Activated T-helper 17 cell treated with anti-CD3 and anti-CD28 coated beads, Interleukin-2, amount 50 U/mL, for 72 hours (primary cell): ENCODE results near the gene PRPF4. TPM values are rescaled to one million over a fixed set of nuclear protein-coding genes. Genes with fewer than 3 reads are reported as not detected.

Experiments
- ATAC-seq: fragments of 150-1000 bp; cut with Tn5 transposase; replicated peaks from 2 replicates; pipeline ENCODE4 v1.10.0; 2021; ENCODE audit warnings: mild to moderate bottlenecking, moderate library complexity
- H3K27ac Mint-ChIP-seq: one replicate; pipeline ENCODE4 v1.8.0; 2022; ENCODE audit warnings: mixed read lengths
- H3K27me3 Mint-ChIP-seq: one replicate; pipeline ENCODE4 v1.8.0; 2022; ENCODE audit warnings: mixed read lengths
- H3K36me3 Mint-ChIP-seq: one replicate; pipeline ENCODE4 v1.8.0; 2022; ENCODE audit warnings: low read depth, mild to moderate bottlenecking, mixed read lengths
- H3K4me1 Mint-ChIP-seq: one replicate; pipeline ENCODE4 v1.8.0; 2022; ENCODE audit warnings: mixed read lengths
- H3K4me3 Mint-ChIP-seq: one replicate; pipeline ENCODE4 v1.8.0; 2022; ENCODE audit warnings: mild to moderate bottlenecking, mixed read lengths
- H3K9me3 Mint-ChIP-seq: one replicate; pipeline ENCODE4 v1.8.0; 2022; ENCODE audit warnings: mixed read lengths
- total RNA-seq, 2 donors: library from RNA; stranded (reverse); gene quantifications; one replicate each; pipeline ENCODE4 v1.2.3, GENCODE V29; 2022

Gene PRPF4
- total RNA-seq, 2 donors from 2014 or later, result 41.3 to 51.1 TPM

DNA sequence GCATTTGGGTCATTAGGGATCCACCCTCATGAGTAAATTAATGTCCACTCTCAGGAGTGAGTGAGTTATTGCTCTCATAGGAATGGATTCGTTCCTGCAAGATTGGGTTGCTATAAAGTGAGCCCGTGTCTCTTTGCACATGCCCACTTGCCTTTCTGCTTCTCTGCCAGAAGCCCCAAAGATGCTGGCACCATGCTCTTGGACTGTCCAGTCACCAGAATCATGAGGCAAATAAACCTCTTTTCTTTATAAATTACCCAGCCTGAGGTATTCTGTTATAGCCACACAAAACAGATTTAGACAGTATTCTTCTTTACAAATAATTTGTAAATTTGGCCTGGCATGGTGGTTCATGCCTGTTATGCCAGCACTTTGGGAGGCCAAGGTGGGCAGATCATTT, 24.7 kb upstream of the PRPF4 start:
- H3K4me1 Mint-ChIP-seq, result no peaks in the 10 kb centered on the region
- no peak overlapping the region for H3K4me3 Mint-ChIP-seq
- no peak overlapping the region for H3K27ac Mint-ChIP-seq
- no peaks in the 10 kb centered on the region for H3K36me3 Mint-ChIP-seq
- ATAC-seq, result no peak
- no peaks in the 10 kb centered on the region for H3K27me3 Mint-ChIP-seq
- no peaks in the 10 kb centered on the region for H3K9me3 Mint-ChIP-seq

DNA sequence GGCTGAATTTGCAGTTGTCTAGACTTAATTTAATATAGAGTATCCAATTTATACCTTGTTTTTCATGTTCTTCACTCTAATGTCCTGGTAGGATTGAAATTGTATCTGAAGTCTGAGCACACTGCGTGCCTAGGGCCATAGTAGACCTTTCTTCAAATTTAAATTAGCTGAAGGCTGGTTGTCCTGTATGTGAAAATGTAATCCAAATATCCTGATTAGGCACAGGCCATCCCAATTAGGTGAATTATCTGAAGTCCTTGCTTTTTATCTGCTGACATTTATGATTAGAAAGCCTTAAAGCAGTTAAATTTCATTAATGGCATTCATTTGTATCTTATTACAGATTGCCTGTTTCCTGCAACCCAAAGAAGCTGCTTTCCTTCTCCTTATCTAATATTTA, 20.5 kb upstream of the PRPF4 start:
- Mint-ChIP-seq H3K36me3 (peaks cover 38% of the 10 kb centered on the region), H3K9me3 (no peaks in the 10 kb centered on the region), H3K4me1 (no peaks in the 10 kb centered on the region), H3K27me3 (no peaks in the 10 kb centered on the region), H3K27ac (no peak overlapping the region), H3K4me3 (no peak overlapping the region)
- ATAC-seq, result no peak

DNA sequence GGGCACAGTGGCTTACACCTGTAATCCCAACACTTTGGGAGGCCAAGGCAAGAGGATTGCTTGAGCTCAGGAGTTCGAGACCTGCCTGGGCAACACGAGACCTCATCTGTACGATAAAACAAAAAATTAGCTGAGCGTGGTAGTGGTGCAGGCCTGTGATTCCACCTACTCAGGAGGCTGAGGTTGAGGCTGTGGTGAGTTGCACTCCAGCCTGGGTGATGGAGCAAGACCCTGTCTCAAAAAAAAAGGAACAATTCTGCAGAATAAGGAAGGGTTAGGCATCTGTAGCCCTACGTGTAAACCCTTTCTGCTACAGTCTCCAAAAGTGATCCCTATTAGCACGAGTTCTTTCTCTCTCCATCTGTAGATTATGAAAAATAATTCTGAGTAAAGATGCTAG, 20.0 kb upstream of the PRPF4 start:
- ATAC-seq, result no peak
- Mint-ChIP-seq H3K27me3 (no peaks in the 10 kb centered on the region), H3K27ac (no peak overlapping the region), H3K4me3 (no peak overlapping the region), H3K36me3 (peaks cover 42% of the 10 kb centered on the region), H3K4me1 (no peaks in the 10 kb centered on the region), H3K9me3 (no peaks in the 10 kb centered on the region)

DNA sequence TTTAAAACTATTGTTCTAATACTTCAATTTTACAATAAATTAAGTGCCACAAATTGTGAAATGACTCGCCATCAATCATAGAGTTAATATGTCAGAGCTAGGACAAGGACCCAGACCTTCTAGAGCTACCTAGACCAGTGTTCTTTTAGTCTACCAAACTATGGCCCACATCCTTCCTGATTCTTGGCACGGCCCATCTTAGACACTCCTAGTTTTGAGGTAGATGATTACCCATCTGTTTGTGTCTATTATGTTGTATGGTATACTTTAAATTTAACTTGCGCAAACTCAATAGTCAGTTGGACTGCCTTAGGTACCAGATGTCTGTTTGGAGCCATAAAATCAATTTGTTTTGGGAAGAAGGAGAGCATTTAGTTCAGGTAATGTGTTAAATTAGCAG, 17.6 kb upstream of the PRPF4 start:
- Mint-ChIP-seq H3K27ac (no peak overlapping the region), H3K27me3 (no peaks in the 10 kb centered on the region), H3K4me1 (no peaks in the 10 kb centered on the region), H3K36me3 (peaks cover 65% of the 10 kb centered on the region), H3K4me3 (no peak overlapping the region), H3K9me3 (no peaks in the 10 kb centered on the region)
- ATAC-seq, result no peak

DNA sequence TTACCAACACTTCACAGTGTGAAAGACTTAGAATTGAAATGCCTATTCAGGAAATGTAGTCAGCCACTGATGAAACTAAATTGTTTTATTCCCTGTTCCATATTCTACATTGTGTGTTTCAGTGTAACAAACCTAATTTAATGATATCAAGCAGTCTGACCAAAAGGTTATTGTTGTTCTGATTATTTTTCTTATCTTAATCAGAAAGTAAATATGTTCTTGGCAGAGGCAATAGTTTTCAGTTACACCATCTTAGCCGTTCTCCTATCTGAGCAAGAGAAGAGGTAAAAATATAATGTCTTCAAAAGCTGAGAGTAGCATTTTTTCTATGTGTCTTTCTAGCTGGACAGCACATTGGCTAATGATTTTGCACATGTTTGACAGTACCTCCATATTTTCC, 17.2 kb upstream of the PRPF4 start:
- no peak overlapping the region for H3K27ac Mint-ChIP-seq
- no peak for ATAC-seq
- peaks cover 65% of the 10 kb centered on the region for H3K36me3 Mint-ChIP-seq
- H3K27me3 Mint-ChIP-seq, result no peaks in the 10 kb centered on the region
- H3K4me1 Mint-ChIP-seq, result no peaks in the 10 kb centered on the region
- H3K9me3 Mint-ChIP-seq, result no peaks in the 10 kb centered on the region
- no peak overlapping the region for H3K4me3 Mint-ChIP-seq

DNA sequence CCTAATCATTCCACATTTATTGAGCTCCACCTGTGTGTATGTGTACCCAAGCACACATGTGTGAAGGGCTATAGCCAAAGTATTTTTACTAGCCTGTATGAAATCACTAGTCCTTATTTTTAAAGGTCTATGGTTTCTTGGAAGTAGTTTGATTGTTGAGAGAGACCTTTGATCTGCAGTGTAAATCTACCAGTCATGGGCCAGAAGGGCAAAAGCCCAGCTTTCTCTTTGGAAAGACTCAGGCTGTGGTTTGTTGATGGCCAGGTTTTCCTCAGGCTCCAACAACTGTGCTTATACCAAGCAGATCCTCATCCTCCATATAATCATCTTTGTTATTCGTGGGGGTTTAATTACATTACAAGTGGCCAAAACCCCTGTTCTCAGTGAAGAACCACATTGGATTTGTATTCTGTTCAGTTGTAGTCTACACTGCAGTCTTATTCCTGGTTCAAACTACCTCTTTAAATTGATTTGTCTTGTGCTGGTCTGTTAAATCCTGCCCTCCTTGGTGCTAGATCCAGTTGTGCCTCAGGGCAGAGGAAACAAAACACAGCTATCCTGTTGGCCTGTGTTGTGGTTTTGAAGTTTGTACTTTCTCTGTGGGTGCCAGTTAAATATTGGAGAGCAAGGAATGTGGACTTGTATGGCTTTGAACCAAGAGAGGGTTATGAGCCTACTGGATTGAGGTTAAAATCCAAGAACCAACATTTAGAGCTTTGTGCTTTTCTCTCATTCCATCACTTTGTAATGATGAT, 13.4 kb upstream of the PRPF4 start:
- ATAC-seq, result no peak
- Mint-ChIP-seq H3K36me3 (peaks cover 53% of the 10 kb centered on the region), H3K27me3 (no peaks in the 10 kb centered on the region), H3K9me3 (no peaks in the 10 kb centered on the region), H3K4me1 (no peaks in the 10 kb centered on the region), H3K27ac (no peak overlapping the region), H3K4me3 (no peak overlapping the region)

DNA sequence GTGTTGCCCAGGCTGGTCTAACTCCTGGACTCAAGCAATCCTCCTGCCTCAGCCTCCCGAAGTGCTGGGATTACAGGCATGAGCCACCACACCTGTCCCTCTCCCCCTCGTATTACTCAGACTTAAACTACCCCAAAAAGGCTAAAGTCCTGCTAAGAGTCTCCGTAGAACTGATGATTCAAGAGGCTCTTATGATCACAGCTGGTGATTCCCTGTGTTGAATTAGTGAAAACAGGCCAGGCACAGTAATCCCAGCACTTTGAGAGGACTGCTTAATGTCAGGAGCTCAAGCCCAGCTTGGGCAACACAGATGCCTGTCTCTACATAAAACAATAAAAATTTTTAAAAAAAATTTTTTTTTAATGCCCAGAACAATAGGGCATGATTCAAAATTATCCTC, 9.3 kb upstream of the PRPF4 start:
- ATAC-seq, result no peak
- Mint-ChIP-seq H3K36me3 (peaks cover 15% of the 10 kb centered on the region), H3K27ac (no peak overlapping the region), H3K27me3 (no peaks in the 10 kb centered on the region), H3K9me3 (no peaks in the 10 kb centered on the region), H3K4me1 (peaks cover 18% of the 10 kb centered on the region), H3K4me3 (no peak overlapping the region)

DNA sequence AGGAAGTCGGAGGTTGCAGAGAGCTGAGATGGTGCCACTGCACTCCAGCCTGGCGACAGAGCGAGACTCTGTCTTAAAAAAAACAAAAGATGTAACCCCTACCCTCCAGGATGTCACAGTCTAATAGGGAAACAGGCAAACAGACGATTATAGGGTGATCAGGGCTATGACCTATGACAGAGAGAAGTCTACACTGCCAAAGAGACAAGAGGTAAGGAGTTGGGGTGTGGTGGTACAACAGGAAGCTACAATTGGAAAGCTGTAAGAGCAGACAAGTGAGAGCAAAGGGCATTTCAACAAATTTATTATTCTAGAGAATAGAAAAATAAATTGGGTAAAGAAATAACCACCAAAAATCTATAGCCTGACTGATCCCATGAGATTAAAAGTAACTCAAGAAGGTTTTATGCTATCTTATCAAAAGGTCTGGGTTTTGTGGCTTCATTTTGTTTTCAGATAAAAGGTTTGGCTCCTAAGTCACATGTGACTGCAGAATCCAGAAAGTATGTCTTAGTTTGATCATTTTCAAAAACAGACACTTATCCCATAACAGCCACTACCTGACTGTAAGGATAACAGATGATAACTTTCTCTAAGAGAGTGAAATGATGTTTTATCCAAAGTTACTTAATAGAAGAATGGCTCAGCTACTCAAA, 7.4 kb upstream of the PRPF4 start:
- H3K4me3 Mint-ChIP-seq, result no peak overlapping the region
- H3K27ac Mint-ChIP-seq, result peak overlapping the region; percentile 52
- H3K36me3 Mint-ChIP-seq, result no peaks in the 10 kb centered on the region
- no peaks in the 10 kb centered on the region for H3K9me3 Mint-ChIP-seq
- ATAC-seq, result no peak
- H3K4me1 Mint-ChIP-seq, result peaks cover 19% of the 10 kb centered on the region
- H3K27me3 Mint-ChIP-seq, result no peaks in the 10 kb centered on the region

DNA sequence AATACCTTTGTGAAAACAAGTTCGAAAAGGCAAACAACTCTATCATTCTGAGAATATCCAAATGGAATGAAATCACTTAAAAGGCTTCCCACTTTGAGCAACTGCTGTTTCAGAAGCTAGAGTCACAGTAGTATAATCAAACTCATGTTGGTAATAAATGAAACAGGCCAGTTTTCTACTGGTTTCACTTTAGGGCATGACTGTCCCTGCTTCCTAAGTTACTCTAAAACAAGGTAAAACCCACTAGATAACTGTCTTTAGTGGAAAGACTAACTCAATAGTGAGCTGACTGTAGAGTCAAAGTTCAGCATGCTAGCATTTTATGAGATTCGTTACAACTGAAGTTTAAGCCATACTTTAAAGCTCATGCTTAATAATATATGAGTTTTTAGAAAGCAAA, 6.1 kb upstream of the PRPF4 start:
- H3K9me3 Mint-ChIP-seq, result no peaks in the 10 kb centered on the region

DNA sequence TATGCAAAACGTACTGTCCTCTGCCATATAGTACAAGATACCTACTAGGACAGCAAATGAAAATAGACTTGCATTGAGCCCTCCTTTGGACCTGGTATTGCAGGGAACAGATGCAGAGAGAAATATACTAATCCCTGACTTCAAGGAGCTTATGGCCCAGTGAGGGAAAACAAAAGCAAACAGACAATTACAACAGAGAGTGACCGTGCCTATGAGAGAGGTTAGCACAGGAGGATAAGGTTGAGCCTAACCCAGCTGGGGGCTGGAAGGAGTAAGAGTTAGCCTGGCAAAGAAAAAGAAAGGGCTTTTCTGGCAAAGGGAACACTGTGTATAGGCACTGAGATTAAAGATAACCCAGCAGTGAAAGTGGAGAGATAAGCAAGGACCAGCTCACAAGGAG, 5.6 kb upstream of the PRPF4 start:
- Mint-ChIP-seq H3K9me3 (no peaks in the 10 kb centered on the region), H3K4me1 (peaks cover 24% of the 10 kb centered on the region), H3K27me3 (no peaks in the 10 kb centered on the region), H3K4me3 (peak overlapping the region; percentile 53), H3K27ac (peak overlapping the region; percentile 81), H3K36me3 (no peaks in the 10 kb centered on the region)
- ATAC-seq, result no peak

More for the DNA sequence above, 6.1 kb upstream of the PRPF4 start:
- Mint-ChIP-seq H3K4me3 (peak overlapping the region; percentile 53), H3K27ac (peak overlapping the region; percentile 81), H3K36me3 (no peaks in the 10 kb centered on the region), H3K4me1 (peaks cover 23% of the 10 kb centered on the region), H3K27me3 (no peaks in the 10 kb centered on the region)
- peak; percentile 94 for ATAC-seq

DNA sequence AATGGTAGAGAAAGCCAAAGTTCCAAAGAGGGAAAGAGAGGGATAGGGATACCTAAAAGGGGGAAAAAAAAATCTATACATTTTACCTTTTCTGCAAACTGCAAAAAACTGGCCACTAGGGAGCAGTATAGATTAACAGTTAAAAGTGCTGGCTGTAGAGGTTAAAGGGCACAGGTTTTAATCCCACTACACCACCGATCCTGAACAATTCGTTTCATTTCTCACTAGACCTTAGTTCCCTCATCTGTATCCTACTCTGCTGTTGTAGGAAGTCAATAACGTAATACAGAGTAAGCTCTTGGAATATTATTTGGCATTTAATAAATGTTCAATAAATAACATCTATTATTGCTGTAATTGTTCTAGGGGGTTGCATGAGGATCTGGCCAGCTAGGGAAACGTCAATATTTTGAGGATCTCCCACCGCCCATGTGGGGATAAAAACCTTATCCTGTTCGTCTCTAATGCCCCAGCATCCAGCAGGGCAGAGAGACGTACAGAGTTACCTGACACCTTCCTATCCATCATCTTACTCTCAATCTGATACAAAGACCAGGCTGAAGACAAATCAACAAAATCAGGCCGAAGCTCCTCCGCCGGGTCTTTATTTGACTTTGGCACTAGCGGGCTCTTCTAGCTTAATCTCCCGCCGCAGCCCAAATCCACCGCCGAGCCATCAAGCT, 843 bp upstream of the PRPF4 start:
- Mint-ChIP-seq H3K4me3 (no peak overlapping the region), H3K9me3 (no peaks in the 10 kb centered on the region), H3K36me3 (peaks cover 17% of the 10 kb centered on the region)

DNA sequence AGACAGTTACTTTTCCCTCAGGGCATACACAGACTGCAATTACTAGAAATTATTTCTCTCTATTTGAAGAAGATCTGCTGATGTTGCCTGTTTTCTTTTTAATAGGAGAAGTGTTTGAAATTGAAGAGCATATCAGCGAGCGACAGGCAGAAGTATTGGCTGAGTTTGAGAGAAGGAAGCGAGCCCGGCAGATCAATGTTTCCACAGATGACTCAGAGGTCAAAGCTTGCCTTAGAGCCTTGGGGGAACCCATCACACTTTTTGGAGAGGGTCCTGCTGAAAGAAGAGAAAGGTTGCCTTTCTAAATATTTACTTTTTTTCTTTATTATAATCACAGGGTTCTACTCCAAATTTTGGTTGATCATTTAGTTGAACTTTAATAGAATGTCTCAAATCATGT, 3.4 kb downstream of the PRPF4 start:
- Mint-ChIP-seq H3K4me3 (peak overlapping the region; percentile 39), H3K27me3 (no peaks in the 10 kb centered on the region), H3K9me3 (no peaks in the 10 kb centered on the region), H3K27ac (peak overlapping the region; percentile 30), H3K4me1 (peaks cover 32% of the 10 kb centered on the region), H3K36me3 (peaks cover 60% of the 10 kb centered on the region)
- no peak for ATAC-seq

More for the DNA sequence above, 843 bp upstream of the PRPF4 start:
- Mint-ChIP-seq H3K27ac (no peak overlapping the region), H3K27me3 (no peaks in the 10 kb centered on the region), H3K4me1 (peaks cover 28% of the 10 kb centered on the region)
- ATAC-seq, result peak; percentile 35

DNA sequence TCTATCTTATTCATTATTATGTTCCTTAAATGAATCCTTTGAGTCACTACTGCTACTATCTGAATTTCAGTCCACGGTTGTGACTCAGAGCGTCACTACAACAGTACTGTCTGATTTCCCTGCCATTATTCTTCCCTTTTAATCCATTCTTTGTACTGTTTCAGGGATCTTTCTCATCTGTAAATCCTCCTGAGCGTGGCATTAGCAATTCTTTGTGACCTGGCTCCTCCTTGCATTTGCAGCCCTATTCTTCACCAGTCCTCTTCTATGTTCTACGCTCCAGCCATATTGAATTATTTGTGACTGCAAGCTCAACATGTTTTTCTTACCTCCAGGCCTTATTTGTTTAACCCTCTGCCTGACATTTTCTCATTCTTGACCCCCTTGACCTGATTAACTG, 5.9 kb downstream of the PRPF4 start:
- no peak overlapping the region for H3K4me3 Mint-ChIP-seq
- ATAC-seq, result no peak
- no peaks in the 10 kb centered on the region for H3K27me3 Mint-ChIP-seq
- peak overlapping the region; percentile 4 for H3K27ac Mint-ChIP-seq
- H3K4me1 Mint-ChIP-seq, result peaks cover 27% of the 10 kb centered on the region
- peaks cover 81% of the 10 kb centered on the region for H3K36me3 Mint-ChIP-seq
- H3K9me3 Mint-ChIP-seq, result no peaks in the 10 kb centered on the region

DNA sequence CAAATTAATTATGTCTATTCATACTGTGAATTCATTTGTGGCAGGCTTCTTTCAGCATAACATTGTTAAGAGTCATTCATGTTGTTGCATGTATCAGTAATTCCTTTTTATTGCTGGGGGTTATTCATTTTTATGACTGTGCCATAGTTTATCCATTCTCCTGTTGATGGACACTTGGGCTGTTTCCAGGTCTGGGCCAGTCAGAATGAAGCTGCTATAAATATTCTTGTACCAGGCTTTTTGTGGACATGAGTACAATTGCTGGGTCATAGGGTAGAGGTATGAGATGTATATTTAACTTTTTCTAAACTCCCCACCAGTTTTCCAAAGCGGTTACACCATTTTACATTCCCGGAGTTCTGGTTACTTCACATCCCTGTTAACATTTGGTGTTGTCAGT, 13.6 kb downstream of the PRPF4 start:
- no peaks in the 10 kb centered on the region for H3K4me1 Mint-ChIP-seq
- H3K27ac Mint-ChIP-seq, result peak overlapping the region; percentile 34
- no peak for ATAC-seq

DNA sequence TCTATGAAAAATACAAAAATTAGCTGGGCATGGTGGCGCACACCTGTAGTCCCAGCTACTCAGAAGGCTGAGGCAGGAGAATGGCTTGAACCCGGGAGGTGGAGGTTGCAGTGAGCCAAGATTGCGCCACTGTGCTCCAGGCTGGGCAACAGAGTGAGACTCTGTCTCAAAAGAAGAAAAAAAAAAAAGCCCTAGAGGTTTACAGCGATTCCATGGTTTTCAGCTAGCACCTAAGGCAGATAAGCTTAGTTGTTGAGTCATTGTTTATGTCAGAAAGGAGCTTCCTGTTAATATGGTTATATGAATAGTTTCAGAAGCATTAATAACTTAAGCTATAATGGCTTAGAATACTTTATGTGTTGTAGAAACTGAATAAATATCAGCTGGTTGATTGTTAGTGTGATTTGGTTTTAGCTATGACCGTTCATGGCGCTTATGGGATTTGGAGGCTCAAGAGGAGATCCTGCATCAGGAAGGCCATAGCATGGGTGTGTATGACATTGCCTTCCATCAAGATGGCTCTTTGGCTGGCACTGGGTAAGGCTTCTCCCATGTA, 14.7 kb downstream of the PRPF4 start:
- Mint-ChIP-seq H3K4me3 (no peak overlapping the region), H3K9me3 (no peaks in the 10 kb centered on the region), H3K4me1 (no peaks in the 10 kb centered on the region), H3K27ac (peak overlapping the region; percentile 34), H3K36me3 (peaks cover 85% of the 10 kb centered on the region), H3K27me3 (no peaks in the 10 kb centered on the region)
- ATAC-seq, result no peak

More for the DNA sequence above, 13.6 kb downstream of the PRPF4 start:
- no peaks in the 10 kb centered on the region for H3K9me3 Mint-ChIP-seq
- H3K4me3 Mint-ChIP-seq, result no peak overlapping the region
- H3K36me3 Mint-ChIP-seq, result peaks cover 96% of the 10 kb centered on the region
- no peaks in the 10 kb centered on the region for H3K27me3 Mint-ChIP-seq
